Central memory CD8-positive, alpha-beta T cell (primary cell): Measurements from ENCODE around the gene EPHA4.
A peak's percentile ranks its signal among the peaks of the same experiment; 100 is the strongest.

Experiments
- ATAC-seq: fragments of 150-1000 bp; cut with Tn5 transposase; replicated peaks from 2 replicates; pipeline ENCODE4 v1.10.0; 2022; ENCODE audit warnings: mild to moderate bottlenecking, moderate FRiP score, moderate number of reproducible peaks; ENCODE audit not compliant: poor library complexity, severe bottlenecking; ENCODE audit errors: extremely low read depth
- DNase-seq, 2 donors: peaks; one replicate each; pipeline ENCODE4 v3.0.0; 2021; ENCODE audit warnings: low spot score in 2 of 2
- H3K27ac Mint-ChIP-seq: one replicate; pipeline ENCODE4 v1.8.0; 2022; ENCODE audit warnings: low read depth, mild to moderate bottlenecking, moderate library complexity, mixed read lengths
- H3K27me3 Mint-ChIP-seq: one replicate; pipeline ENCODE4 v1.8.0; 2022; ENCODE audit warnings: mixed read lengths
- H3K36me3 Mint-ChIP-seq: one replicate; pipeline ENCODE4 v1.8.0; 2022; ENCODE audit warnings: mild to moderate bottlenecking, moderate library complexity, mixed read lengths; ENCODE audit not compliant: insufficient read depth
- H3K4me1 Mint-ChIP-seq: one replicate; pipeline ENCODE4 v1.8.0; 2022; ENCODE audit warnings: mixed read lengths
- H3K4me3 Mint-ChIP-seq: one replicate; pipeline ENCODE4 v1.8.0; 2022; ENCODE audit warnings: mild to moderate bottlenecking, moderate library complexity, mixed read lengths
- H3K9me3 Mint-ChIP-seq: one replicate; pipeline ENCODE4 v1.8.0; 2022; ENCODE audit warnings: mixed read lengths

EPHA4 gene

DNA sequence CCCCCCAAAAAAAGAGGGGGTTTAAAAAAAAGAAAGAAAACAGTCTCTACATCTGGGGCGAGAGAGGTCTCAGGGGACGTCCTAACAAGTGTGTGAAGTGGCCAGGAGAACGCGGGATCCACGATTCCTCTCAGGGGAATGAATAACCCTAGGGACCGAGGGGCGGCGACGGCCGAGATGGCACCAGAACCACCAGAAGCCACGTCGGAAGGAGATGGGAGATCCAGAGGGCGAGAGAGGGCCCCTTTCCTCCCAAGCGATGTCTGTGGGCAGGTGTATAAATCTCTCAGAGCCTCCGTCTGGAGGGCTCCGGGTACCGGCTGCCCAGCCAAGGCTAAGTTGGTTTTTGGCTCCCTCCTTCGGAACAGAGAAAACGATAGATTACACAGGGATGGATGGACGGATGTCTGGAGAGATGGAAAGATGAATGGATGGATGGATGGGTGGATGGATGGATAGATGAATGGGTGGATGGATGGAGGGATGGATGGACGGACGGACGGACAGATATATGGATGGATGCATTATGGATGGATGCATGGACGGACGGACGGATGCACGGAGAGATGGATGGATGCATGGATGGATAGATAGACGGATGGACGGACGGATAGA is 1.7 kb downstream of the EPHA4 start:
- peak overlapping the region; percentile 94 for H3K4me3 Mint-ChIP-seq
- H3K27ac Mint-ChIP-seq: peak overlapping the region; percentile 94
- H3K27me3 Mint-ChIP-seq: peaks cover 32% of the 10 kb centered on the region
- peaks cover 43% of the 10 kb centered on the region for H3K36me3 Mint-ChIP-seq
- no peaks in the 10 kb centered on the region for H3K9me3 Mint-ChIP-seq
- DNase-seq: no peak
- no peak for ATAC-seq
- peaks cover 51% of the 10 kb centered on the region for H3K4me1 Mint-ChIP-seq

DNA sequence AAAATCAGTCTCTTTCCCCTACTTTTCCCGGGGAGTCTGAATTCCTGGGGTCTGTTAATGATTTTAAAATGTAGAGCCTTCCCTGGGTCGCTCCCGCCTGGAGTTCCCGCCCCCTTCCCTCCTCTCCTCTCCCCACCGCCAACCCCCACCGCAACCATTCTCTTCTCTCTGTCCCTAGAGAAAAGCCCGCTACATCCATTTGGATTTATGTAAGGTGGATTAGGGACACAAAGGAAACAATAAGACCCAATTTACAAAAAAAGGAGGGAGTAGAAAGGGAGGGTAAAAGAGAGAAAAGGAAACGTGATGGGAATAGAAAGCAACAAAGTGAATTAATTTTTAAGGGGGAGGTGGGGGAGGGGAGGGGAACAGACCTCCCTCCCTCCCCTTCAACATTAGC is 2.2 kb downstream of the EPHA4 start:
- DNase-seq (no peak), ATAC-seq (no peak)
- peaks cover 51% of the 10 kb centered on the region for H3K4me1 Mint-ChIP-seq
- peak overlapping the region; percentile 94 for H3K27ac Mint-ChIP-seq
- H3K36me3 Mint-ChIP-seq: peaks cover 45% of the 10 kb centered on the region
- H3K27me3 Mint-ChIP-seq: peaks cover 26% of the 10 kb centered on the region
- peak overlapping the region; percentile 94 for H3K4me3 Mint-ChIP-seq
- H3K9me3 Mint-ChIP-seq: no peaks in the 10 kb centered on the region

DNA sequence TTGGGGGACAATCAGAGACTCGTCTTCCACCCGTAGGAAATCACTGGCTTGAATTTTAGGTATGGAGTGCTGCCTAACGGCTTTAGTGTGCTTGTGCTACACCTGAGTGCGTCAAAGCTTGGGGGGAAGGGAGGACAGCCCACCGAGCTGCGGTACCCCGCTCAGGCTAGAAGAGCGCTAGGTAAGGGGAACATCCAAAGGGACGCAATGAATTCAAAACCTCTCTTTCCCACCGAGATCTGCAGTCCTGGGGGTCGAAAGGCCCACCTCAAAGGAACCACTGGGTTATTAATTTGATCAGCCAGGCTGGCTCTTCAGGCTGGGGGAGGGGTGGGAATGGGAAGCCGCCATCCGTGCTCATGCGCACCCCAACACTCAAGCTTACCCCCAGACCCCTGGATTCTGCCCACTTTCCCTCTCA is 2.7 kb downstream of the EPHA4 start:
- no peaks in the 10 kb centered on the region for H3K9me3 Mint-ChIP-seq
- peaks cover 22% of the 10 kb centered on the region for H3K27me3 Mint-ChIP-seq
- peak overlapping the region; percentile 94 for H3K4me3 Mint-ChIP-seq
- ATAC-seq (no peak), DNase-seq (no peak)
- H3K36me3 Mint-ChIP-seq: peaks cover 46% of the 10 kb centered on the region
- peak overlapping the region; percentile 94 for H3K27ac Mint-ChIP-seq
- H3K4me1 Mint-ChIP-seq: peaks cover 51% of the 10 kb centered on the region

DNA sequence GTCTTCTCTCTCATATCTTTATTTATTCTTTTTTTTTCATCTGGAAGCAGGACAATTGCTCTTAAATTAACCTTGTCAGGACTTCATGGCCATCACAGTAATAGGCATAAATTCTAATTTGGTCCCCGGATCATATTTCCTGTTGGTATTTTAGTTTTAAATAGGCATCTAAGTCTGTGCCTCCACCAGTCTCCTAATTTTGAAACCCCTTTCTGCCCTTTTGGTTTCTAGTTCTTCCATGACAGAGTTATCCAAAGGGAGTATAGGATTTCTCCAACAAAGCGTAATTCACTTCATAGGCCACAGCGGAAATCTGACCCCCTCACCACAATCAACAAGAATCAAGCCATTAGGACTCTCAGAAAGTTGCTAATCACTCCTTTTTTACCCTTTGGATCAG is 3.8 kb downstream of the EPHA4 start:
- Mint-ChIP-seq H3K4me3 (no peak overlapping the region), H3K27me3 (peaks cover 12% of the 10 kb centered on the region), H3K4me1 (peaks cover 51% of the 10 kb centered on the region), H3K36me3 (peaks cover 47% of the 10 kb centered on the region), H3K9me3 (no peaks in the 10 kb centered on the region), H3K27ac (no peak overlapping the region)
- ATAC-seq: no peak
- DNase-seq: no peak

DNA sequence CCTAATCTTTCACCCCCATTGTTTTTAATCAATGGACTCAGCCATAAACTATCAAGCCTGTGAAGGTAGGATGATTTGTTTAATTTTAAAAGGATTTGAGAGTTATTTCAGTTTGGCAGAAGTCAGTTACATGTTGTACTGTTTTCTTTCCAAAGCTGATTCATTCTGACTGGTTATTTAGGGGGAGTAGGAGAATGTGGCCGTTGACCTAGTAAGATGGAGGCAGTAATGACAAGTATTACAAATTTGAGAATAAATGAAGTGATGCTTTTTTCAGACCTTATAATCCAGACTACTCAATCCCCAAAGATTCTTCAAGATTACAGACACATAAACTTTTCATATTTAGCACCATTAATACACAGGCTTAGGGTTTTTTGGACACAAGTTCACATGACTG is 4.3 kb downstream of the EPHA4 start:
- Mint-ChIP-seq H3K9me3 (no peaks in the 10 kb centered on the region), H3K4me3 (no peak overlapping the region), H3K4me1 (peaks cover 56% of the 10 kb centered on the region), H3K27me3 (peaks cover 12% of the 10 kb centered on the region), H3K36me3 (peaks cover 45% of the 10 kb centered on the region), H3K27ac (no peak overlapping the region)
- ATAC-seq (no peak), DNase-seq (no peak)

DNA sequence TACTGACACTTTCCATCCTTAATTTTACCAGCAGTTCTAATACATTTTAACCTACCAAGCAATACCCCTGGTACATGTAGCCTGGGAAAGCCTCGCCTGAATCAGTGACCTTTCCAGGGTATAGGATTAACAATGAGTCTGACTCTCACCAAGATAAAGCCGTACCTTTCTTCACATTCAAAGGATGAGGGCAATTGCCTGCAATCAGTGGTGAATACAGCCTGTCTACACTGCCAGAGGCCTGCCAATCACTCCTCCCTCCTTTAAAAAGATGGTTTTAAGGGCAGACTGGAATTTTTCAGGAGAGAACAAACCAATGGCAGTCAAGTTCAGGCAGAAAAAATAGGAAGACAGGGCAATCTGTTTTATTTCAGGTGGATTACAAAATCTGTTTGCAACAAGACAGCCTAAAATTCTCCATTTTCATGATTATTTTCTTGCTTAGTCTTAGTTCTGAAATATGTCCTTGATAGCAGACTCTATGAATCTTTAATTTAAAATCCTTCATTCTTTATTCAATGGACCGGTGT is 4.8 kb downstream of the EPHA4 start:
- Mint-ChIP-seq H3K27ac (peak overlapping the region; percentile 83), H3K36me3 (peaks cover 42% of the 10 kb centered on the region)

DNA sequence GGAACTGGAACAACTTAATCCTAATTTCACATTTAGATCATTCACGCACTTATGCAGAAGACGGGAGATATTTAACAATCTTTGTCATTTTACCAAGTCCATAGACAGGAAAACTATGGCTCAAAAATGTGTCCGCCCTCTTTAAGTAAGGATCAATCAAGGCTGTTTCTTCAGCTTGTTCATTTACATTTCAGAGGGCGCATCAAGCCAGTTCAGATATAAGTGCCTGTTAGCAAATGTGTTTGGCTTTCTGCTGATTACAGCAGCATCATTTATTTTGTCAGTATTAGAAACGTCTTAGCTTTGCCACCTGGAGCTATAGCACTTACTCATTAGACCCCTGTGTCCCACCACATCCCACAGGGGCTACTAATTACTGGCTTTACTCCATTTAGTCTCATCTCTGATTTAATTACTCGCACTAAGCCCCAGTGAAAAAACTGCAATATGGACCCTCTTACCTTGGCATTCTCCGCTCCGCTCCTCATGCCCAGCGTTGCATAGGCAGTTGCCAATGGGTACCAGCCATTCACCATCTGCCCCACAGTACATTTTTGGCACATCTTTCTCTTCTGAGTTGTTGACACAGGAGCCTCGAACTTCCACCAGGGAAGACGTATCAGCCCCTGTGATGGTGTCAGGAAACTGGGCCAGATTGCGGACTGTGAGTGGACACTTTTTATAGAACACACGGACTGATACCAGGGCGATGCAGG is 8.7 kb downstream of the EPHA4 start:
- H3K27me3 Mint-ChIP-seq: no peaks in the 10 kb centered on the region
- ATAC-seq (no peak), DNase-seq (no peak)
- no peak overlapping the region for H3K4me3 Mint-ChIP-seq
- no peaks in the 10 kb centered on the region for H3K9me3 Mint-ChIP-seq
- peaks cover 27% of the 10 kb centered on the region for H3K4me1 Mint-ChIP-seq
- H3K27ac Mint-ChIP-seq: no peak overlapping the region
- H3K36me3 Mint-ChIP-seq: peaks cover 18% of the 10 kb centered on the region

More for the DNA sequence above, 4.8 kb downstream of the EPHA4 start:
- no peak for ATAC-seq
- peaks cover 12% of the 10 kb centered on the region for H3K27me3 Mint-ChIP-seq
- H3K4me3 Mint-ChIP-seq: no peak overlapping the region
- H3K9me3 Mint-ChIP-seq: no peaks in the 10 kb centered on the region
- DNase-seq: no peak
- H3K4me1 Mint-ChIP-seq: peaks cover 56% of the 10 kb centered on the region

DNA sequence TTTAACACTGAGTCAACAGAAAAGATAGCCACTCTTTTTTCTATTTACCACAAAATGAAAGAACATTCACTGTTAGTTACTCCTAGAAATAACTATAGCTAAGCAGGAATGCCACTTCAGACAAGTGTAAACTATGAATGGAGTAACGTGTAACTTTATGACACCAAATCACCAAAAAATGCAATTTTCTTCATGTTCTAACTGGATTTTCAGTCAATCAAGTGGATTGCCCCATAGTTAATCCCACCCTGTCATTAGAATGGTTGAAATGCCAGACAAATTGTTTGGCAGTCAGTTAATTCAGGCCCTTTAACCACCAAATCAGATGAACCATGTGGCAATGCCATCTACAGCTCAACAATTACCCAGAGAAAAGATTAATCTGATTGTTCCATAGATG is 9.9 kb downstream of the EPHA4 start:
- Mint-ChIP-seq H3K36me3 (peaks cover 14% of the 10 kb centered on the region), H3K27me3 (no peaks in the 10 kb centered on the region), H3K27ac (no peak overlapping the region), H3K4me3 (no peak overlapping the region), H3K9me3 (no peaks in the 10 kb centered on the region), H3K4me1 (peaks cover 31% of the 10 kb centered on the region)
- ATAC-seq (no peak), DNase-seq (no peak)

DNA sequence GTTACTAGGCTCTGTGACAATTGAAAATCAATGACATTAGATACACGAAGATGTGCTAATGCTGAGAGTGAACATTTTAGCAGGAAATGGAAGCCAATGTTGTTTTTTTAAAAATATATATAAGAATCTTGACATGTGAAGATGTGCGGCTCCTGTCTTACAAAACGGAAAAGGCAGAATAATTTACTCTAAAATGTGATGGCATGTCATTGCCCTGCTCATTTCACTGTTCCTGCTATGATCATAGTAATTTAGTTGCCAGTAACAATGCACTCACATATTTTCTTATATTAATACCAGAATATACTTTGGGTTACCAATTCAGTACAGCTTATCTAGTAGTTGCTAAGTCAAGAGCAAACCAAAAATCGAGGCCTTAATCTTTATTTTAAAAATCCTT is 10.3 kb downstream of the EPHA4 start:
- no peak overlapping the region for H3K27ac Mint-ChIP-seq
- H3K27me3 Mint-ChIP-seq: no peaks in the 10 kb centered on the region
- H3K4me3 Mint-ChIP-seq: no peak overlapping the region
- ATAC-seq (no peak), DNase-seq (no peak)
- no peaks in the 10 kb centered on the region for H3K9me3 Mint-ChIP-seq
- peaks cover 11% of the 10 kb centered on the region for H3K36me3 Mint-ChIP-seq
- peaks cover 30% of the 10 kb centered on the region for H3K4me1 Mint-ChIP-seq

DNA sequence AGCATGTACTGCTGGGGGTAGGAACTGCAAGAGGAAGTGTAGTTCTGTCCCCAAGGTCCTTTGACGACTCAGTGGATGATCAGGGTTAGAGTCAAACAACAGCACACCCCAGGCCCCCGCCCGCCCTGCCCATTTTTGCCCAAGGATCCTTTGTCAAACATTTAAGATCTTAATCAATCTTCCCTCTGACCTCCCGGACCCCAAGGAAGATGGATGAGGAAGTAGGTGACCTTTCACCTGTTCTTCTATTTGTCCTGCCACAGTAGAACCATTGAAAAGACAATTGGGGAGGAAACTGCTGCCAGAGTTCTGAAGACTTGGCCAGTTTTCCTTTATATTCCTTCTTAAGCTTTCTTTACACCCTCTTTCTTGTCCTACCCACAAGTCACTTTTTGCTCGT is 12.1 kb downstream of the EPHA4 start:
- H3K27ac Mint-ChIP-seq: no peak overlapping the region
- DNase-seq (no peak), ATAC-seq (no peak)
- H3K36me3 Mint-ChIP-seq: peaks cover 11% of the 10 kb centered on the region
- H3K4me1 Mint-ChIP-seq: peaks cover 31% of the 10 kb centered on the region
- H3K9me3 Mint-ChIP-seq: no peaks in the 10 kb centered on the region
- H3K27me3 Mint-ChIP-seq: no peaks in the 10 kb centered on the region
- H3K4me3 Mint-ChIP-seq: no peak overlapping the region

DNA sequence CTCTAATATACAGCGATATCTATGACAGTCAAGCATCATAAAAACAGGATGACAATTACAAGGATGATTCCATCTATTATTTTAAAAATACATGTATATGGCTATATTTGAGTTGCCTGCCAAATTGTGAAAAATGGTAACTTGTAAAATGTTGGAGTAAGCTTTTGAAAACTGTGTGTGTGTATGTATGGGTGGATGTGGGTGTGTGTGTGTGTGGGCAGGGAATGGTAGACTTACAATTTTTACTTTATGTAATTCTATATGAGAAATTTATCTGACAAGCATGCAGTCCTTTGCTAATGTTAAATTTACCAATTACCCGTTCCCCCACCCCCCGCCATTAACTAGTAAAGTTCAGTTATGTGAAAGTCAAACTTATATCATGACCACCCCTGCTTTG is 14.0 kb downstream of the EPHA4 start:
- ATAC-seq (no peak), DNase-seq (no peak)
- H3K27ac Mint-ChIP-seq: no peak overlapping the region
- H3K27me3 Mint-ChIP-seq: no peaks in the 10 kb centered on the region
- peaks cover 23% of the 10 kb centered on the region for H3K4me1 Mint-ChIP-seq
- no peaks in the 10 kb centered on the region for H3K9me3 Mint-ChIP-seq
- H3K4me3 Mint-ChIP-seq: no peak overlapping the region
- H3K36me3 Mint-ChIP-seq: peaks cover 4% of the 10 kb centered on the region

DNA sequence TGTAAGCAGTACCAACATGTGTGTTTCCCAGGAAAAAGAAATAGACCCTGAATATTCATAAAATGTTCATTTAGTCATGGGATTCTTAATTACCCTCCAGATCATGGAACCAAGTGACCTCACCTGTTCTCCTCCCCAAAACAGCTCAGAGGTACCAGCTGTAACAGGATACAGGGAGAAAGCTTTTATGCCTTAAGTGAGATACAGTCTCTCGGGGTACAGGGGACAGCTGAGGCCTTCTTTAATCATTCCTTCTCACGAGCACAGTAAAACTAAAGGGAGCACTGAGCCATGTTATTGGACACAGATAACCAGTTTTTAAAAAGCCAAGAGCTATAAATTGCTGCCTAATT is 16.6 kb downstream of the EPHA4 start:
- ATAC-seq: no peak
- Mint-ChIP-seq H3K4me1 (peaks cover 22% of the 10 kb centered on the region), H3K4me3 (no peak overlapping the region), H3K27me3 (no peaks in the 10 kb centered on the region), H3K9me3 (no peaks in the 10 kb centered on the region), H3K36me3 (peaks cover 2% of the 10 kb centered on the region), H3K27ac (peak overlapping the region; percentile 49)
- DNase-seq: no peak

DNA sequence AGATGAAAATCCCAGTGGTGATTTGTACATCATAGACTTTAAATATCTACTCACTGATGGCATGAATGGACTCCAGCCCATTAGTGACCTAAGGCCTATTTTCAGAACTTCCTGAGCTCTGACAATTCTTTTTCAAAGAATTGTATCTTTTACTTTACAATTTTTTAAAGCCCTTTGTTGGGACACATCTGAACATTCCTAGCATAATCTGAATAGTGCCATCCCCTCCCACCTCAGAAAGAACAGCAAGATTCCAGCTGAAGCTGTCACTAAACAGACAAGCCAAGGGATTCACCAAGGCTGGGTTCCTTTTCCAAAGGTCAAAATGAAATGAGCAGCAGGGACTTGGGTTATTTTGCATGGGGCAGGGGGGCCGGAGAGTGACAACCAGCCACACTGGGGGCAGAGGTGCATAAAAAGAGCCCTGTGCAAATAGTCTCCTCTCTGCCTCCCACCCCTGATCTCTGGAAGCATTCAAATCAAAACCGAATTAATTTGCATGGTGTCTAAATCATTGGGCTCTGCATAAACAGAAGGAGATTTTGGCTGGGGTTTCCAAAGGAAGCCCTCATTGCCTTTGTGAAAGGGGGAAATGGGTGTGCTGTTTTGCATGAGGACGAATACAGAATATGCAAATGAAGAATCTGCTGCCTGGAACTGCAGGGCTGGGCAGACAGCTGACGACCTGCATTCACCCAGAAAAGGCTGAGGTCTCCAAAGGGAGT is 17.2 kb downstream of the EPHA4 start:
- no peaks in the 10 kb centered on the region for H3K27me3 Mint-ChIP-seq
- H3K9me3 Mint-ChIP-seq: no peaks in the 10 kb centered on the region
- no peaks in the 10 kb centered on the region for H3K36me3 Mint-ChIP-seq
- H3K27ac Mint-ChIP-seq: peak overlapping the region; percentile 49
- H3K4me3 Mint-ChIP-seq: no peak overlapping the region
- H3K4me1 Mint-ChIP-seq: peaks cover 22% of the 10 kb centered on the region
- ATAC-seq: no peak
- no peak for DNase-seq
